Measurements from ENCODE around the gene DDN. TPM values are rescaled to one million over a fixed set of nuclear protein-coding genes. Genes with fewer than 3 reads are reported as not detected.

The DDN gene
- total and polyA plus RNA-seq, 10 donors, result 0.09 to 2.0 (median 0.42) TPM; not detected in 1

GRCh38 chr12:49033611-49034285 lies 34.6 kb upstream of the DDN start:
- H3K27ac ChIP-seq, result no peak overlapping the region
- peaks cover 0 to 9% (median 0%) of the 10 kb centered on the region in 6 donors for H3K4me1 ChIP-seq
- peak in 1 of 3 donors; percentile 1 for TF ChIP-seq POLR2AphosphoS5 (IDR thresholded peaks at IDR 0.05)
- TF ChIP-seq, protein P1, sequence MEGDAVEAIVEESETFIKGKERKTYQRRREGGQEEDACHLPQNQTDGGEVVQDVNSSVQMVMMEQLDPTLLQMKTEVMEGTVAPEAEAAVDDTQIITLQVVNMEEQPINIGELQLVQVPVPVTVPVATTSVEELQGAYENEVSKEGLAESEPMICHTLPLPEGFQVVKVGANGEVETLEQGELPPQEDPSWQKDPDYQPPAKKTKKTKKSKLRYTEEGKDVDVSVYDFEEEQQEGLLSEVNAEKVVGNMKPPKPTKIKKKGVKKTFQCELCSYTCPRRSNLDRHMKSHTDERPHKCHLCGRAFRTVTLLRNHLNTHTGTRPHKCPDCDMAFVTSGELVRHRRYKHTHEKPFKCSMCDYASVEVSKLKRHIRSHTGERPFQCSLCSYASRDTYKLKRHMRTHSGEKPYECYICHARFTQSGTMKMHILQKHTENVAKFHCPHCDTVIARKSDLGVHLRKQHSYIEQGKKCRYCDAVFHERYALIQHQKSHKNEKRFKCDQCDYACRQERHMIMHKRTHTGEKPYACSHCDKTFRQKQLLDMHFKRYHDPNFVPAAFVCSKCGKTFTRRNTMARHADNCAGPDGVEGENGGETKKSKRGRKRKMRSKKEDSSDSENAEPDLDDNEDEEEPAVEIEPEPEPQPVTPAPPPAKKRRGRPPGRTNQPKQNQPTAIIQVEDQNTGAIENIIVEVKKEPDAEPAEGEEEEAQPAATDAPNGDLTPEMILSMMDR (IDR thresholded peaks at IDR 0.05 in 8 of 11, conservative IDR thresholded peaks at IDR 0.05 in 3 of 11), result no peak
- peaks cover 2 to 100% (median 80%) of the 10 kb centered on the region in 6 donors for H3K36me3 ChIP-seq
- H3K27me3 ChIP-seq (replicated peaks in 1 of 7), result no peaks in the 10 kb centered on the region
- WGBS, 5 donors, result 89 to 95% (median 91%) methylated on average over 8 to 12 of the region's 12 CpGs
- intact Hi-C loops (cut with DNase I; ENCODE audit: low total_unique reads), result no loop called here
- no peak for DNase-seq
- H3K9me3 ChIP-seq, result no peaks in the 10 kb centered on the region
- no peak overlapping the region for H3K4me3 ChIP-seq

DNA sequence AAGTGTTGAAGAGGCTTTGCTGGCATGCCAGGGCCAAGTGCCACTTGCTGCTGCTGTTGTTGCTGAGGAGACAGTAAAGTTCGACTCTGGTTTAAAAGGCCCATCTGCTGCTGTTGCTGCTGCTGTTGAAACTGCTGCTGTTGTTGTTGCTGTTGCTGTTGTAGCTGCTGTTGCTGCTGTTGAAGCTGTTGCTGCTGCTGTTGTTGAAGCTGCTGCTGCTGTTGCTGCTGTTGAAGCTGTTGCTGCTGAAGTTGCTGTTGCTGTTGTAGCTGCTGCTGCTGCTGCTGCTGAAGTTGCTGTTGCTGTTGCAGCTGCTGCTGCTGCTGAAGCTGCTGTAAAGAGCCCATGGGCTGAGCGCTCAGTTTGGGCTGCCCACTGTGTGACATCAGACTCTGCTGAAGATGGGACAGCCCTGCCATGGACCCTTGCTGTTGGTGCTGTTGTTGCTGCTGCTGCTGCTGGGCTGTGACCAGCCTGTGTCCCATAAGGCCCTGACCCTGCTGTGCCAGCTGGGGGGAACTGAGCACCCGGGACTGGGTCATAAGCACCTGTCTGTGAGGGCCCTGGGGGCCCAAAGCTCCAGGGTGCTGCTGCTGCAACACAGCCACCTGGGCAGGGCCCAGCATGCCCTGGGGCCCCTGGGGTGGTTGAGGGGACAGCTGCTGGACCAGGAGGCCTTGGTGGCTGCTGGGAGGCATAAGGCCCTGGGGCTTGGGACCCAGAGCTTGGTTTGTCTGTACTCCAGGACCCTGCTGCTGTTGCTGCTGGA lies 33.7 kb upstream of the DDN start:
- Histone ChIP-seq H3K27me3 (replicated peaks in 1 of 7) (no peaks in the 10 kb centered on the region), H3K4me3 (no peak overlapping the region), H3K27ac (no peak overlapping the region), H3K9me3 (no peaks in the 10 kb centered on the region), H3K4me1 (peaks cover 0 to 9% (median 0%) of the 10 kb centered on the region in 6 donors), H3K36me3 (peaks cover 2 to 100% (median 80%) of the 10 kb centered on the region in 6 donors)
- WGBS, 5 donors, result 76 to 100% (median 78%) methylated on average over 1 to 3 of the region's 3 CpGs
- DNase-seq, result no peak
- TF ChIP-seq, protein P1 (IDR thresholded peaks at IDR 0.05 in 8 of 11, conservative IDR thresholded peaks at IDR 0.05 in 3 of 11), result no peak
- peak; percentile 5 to 69 (median 32) for TF ChIP-seq POLR2AphosphoS5 (IDR thresholded peaks at IDR 0.05)
- intact Hi-C loops (cut with DNase I; ENCODE audit: low total_unique reads), result no loop called here

- intact Hi-C loops (cut with DNase I; ENCODE audit: low total_unique reads), result no loop called here
- H3K27ac ChIP-seq, result no peak overlapping the region
Measured at GRCh38 chr12:49032276-49032675, 33.1 kb upstream of the DDN start.

More at GRCh38 chr12:49032276-49032675, 33.1 kb upstream of the DDN start:
- 79 to 85% (median 82%) methylated on average over 4 of the region's 4 CpGs for WGBS, 5 donors
- H3K36me3 ChIP-seq, result peaks cover under 1 to 100% (median 80%) of the 10 kb centered on the region in 6 donors
- peak in 1 of 3 donors; percentile 2 for TF ChIP-seq POLR2AphosphoS5 (IDR thresholded peaks at IDR 0.05)
- TF ChIP-seq, protein P1 (IDR thresholded peaks at IDR 0.05 in 8 of 11, conservative IDR thresholded peaks at IDR 0.05 in 3 of 11), result no peak
- H3K27me3 ChIP-seq (replicated peaks in 1 of 7), result no peaks in the 10 kb centered on the region
- DNase-seq, result no peak
- no peaks in the 10 kb centered on the region for H3K9me3 ChIP-seq
- H3K4me3 ChIP-seq, result no peak overlapping the region
- H3K4me1 ChIP-seq, result peaks cover 0 to 9% (median 0%) of the 10 kb centered on the region in 6 donors

Data from spleen (tissue), 11 donors.